BJ (cell line): ENCODE results near the gene RPL29. TPM values are rescaled to one million over a fixed set of nuclear protein-coding genes. Genes with fewer than 3 reads are reported as not detected.

ENCODE experiments used
- CTCF ChIA-PET: fragments of 350-600 bp; formaldehyde crosslinking; extraction: SDS; loops from one replicate; lab custom pipeline; 2021; ENCODE audit warnings: antibody characterized with exemption, inconsistent platforms; lab: Yijun Ruan, JAX
- POLR2A ChIA-PET: fragments of 300-600 bp; sonication (Branson Sonifier 250); formaldehyde crosslinking; extraction: SDS; loops from one replicate; lab custom pipeline; 2021; ENCODE audit warnings: antibody characterized with exemption; lab: Charles Lee
- DNase-seq: peaks from one replicate; pipeline ENCODE4 v3.0.0-alpha.2; 2011; ENCODE audit warnings: low read depth
- H3K27me3 ChIP-seq: 2 replicates; pipeline ENCODE4 v1.6.0; 2011; ENCODE audit warnings: low read length; ENCODE audit not compliant: control insufficient read depth, insufficient read depth
- H3K36me3 ChIP-seq: 2 replicates; pipeline ENCODE4 v1.5.1; 2011; ENCODE audit warnings: low read length; ENCODE audit not compliant: control insufficient read depth, insufficient read depth
- H3K4me3 ChIP-seq: 2 replicates; pipeline ENCODE4 v1.5.1; 2011; ENCODE audit warnings: low read depth, mild to moderate bottlenecking, control low read depth, low read length
- polyA plus RNA-seq: library from polyadenylated mRNA; depleted of rRNA; stranded (reverse); fragments of >200 nt; gene quantifications from 2 replicates; pipeline ENCODE4 v1.2.3, GENCODE V29; 2011; rRNA removed
- small RNA-seq: library from RNA; depleted of rRNA; stranded (forward); fragments of <200 nt; gene quantifications from one replicate; pipeline ENCODE3, GENCODE V24; 2012; ENCODE audit warnings: low replicate concordance, low read depth; ENCODE audit not compliant: insufficient read length
- TF ChIP-seq, protein P1 (sequence below): IDR thresholded peaks from 2 replicates; pipeline ENCODE4 v1.5.1; 2011; ENCODE audit warnings: low read depth, mild to moderate bottlenecking, control low read depth, inconsistent platforms, low read length, moderate library complexity; ENCODE audit not compliant: insufficient read depth

RPL29 gene
- polyA plus RNA-seq, 1 experiment: 2,324 TPM

DNA sequence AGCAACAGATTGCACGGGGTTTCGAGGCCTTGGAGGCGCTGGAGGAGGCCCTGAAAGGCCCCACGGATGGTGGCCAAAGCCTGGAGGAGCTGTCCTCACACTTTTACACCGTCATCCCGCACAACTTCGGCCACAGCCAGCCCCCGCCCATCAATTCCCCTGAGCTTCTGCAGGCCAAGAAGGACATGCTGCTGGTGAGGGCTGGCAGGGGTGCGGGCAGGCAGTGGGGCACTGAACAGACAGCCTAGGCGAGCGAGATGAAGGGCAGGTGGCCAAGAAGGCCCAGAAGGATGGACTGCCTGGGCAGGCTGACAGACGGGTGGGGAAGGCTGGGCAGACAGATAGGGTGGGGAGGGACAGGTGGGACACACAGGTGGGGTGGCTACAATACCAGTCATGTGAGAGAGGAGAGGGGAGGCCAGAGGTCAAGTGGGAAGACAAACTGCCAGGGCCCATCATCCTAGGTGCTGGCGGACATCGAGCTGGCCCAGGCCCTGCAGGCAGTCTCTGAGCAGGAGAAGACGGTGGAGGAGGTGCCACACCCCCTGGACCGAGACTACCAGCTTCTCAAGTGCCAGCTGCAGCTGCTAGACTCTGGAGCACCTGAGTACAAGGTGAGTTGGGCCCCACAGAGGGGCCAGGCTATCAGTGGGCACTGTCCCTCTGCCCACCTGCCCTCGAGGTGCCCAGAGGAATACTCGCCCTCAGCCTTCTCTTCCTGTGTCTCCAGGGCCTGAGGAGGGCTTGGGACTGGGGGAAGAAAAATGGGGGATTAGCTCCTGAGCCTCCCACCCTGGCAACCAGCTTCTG lies 50.5 kb downstream of the RPL29 start:
- H3K4me3 ChIP-seq: no peak overlapping the region
- TF ChIP-seq, protein P1, sequence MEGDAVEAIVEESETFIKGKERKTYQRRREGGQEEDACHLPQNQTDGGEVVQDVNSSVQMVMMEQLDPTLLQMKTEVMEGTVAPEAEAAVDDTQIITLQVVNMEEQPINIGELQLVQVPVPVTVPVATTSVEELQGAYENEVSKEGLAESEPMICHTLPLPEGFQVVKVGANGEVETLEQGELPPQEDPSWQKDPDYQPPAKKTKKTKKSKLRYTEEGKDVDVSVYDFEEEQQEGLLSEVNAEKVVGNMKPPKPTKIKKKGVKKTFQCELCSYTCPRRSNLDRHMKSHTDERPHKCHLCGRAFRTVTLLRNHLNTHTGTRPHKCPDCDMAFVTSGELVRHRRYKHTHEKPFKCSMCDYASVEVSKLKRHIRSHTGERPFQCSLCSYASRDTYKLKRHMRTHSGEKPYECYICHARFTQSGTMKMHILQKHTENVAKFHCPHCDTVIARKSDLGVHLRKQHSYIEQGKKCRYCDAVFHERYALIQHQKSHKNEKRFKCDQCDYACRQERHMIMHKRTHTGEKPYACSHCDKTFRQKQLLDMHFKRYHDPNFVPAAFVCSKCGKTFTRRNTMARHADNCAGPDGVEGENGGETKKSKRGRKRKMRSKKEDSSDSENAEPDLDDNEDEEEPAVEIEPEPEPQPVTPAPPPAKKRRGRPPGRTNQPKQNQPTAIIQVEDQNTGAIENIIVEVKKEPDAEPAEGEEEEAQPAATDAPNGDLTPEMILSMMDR: no peak
- H3K36me3 ChIP-seq: peaks cover 7% of the 10 kb centered on the region; the same call in 1 of the 2 replicates
- no peak for DNase-seq
- CTCF ChIA-PET: interaction anchor here (1.7 to 5.2 kb wide), 4 partner anchors 8 to 37 kb away, joined by 4 to 42 read pairs (median 19); partner anchors contain the start of genes ABHD14A, ABHD14B and GPR62
- H3K27me3 ChIP-seq: no peaks in the 10 kb centered on the region
- POLR2A ChIA-PET: no interaction called here

DNA sequence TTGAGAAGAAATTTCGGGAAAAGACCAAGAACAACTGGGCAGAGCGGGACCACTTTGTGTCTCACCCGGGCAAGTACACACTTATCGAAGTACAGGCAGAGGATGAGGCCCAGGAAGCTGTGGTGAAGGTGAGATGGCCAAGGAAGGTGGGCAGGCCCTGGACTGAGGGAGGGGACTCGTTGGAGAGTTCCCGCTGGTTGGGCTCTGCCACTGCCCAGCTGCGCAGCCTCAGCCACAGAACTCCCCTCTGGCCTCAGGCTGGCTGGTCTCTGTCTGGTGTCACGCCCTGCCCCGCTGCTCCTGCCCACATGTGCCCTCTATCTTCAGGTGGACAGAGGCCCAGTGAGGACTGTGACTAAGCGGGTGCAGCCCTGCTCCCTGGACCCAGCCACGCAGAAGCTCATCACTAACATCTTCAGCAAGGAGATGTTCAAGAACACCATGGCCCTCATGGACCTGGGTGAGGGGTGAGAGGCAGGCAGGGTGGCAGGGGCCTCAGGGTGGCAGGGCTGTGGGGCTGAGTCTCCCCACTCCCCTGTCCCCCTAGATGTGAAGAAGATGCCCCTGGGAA lies 51.2 kb downstream of the RPL29 start:
- Histone ChIP-seq H3K4me3 (no peak overlapping the region), H3K36me3 (peaks cover 7% of the 10 kb centered on the region; the same call in 1 of the 2 replicates), H3K27me3 (no peaks in the 10 kb centered on the region)
- ChIA-PET POLR2A (no interaction called here), CTCF (interaction anchor here (0.6 to 5.2 kb wide), 6 partner anchors 9 to 56 kb away, joined by 3 to 42 read pairs (median 5); partner anchors contain the start of genes ABHD14A, ABHD14B and GPR62)
- TF ChIP-seq, protein P1: no peak
- no peak for DNase-seq

Small RNA genes lying within 50 kb of the gene (small RNA-seq; reads per million reads assigned to genes)
- not detected for gene AC115284.1

Other genes starting within 250 kb of the RPL29 start
- not detected in 2 replicates for gene IQCF6, start 216.7 kb downstream of the RPL29 start, polyA plus RNA-seq
- not detected in 2 replicates for gene IQCF2, start 134.3 kb downstream of the RPL29 start, polyA plus RNA-seq
- gene IQCF5, start 120.3 kb downstream of the RPL29 start, polyA plus RNA-seq: not detected in 2 replicates
- gene IQCF1, start 92.5 kb downstream of the RPL29 start, polyA plus RNA-seq: not detected in 2 replicates
- 16.5 and 23.4 TPM in 2 replicates for gene RRP9, start 54.0 kb downstream of the RPL29 start, polyA plus RNA-seq
- gene PARP3, start 53.5 kb downstream of the RPL29 start, polyA plus RNA-seq: 24.4 and 33.0 TPM in 2 replicates
- gene GPR62, start 40.5 kb downstream of the RPL29 start, polyA plus RNA-seq: not detected in 2 replicates
- 55.9 and 88.7 TPM in 2 replicates for gene PCBP4, start 28.4 kb downstream of the RPL29 start, polyA plus RNA-seq
- gene ABHD14B, start 21.8 kb downstream of the RPL29 start, polyA plus RNA-seq: 53.6 and 61.1 TPM in 2 replicates
- 10.7 and 16.5 TPM in 2 replicates for gene ABHD14A, start 20.8 kb downstream of the RPL29 start, polyA plus RNA-seq
- 31.7 and 55.7 TPM in 2 replicates for gene ACY1, start 12.4 kb downstream of the RPL29 start, polyA plus RNA-seq
- gene DUSP7, start 60.7 kb upstream of the RPL29 start, polyA plus RNA-seq: 25.7 and 37.0 TPM in 2 replicates
- 9.3 and 18.4 TPM in 2 replicates for gene POC1A, start 158.5 kb upstream of the RPL29 start, polyA plus RNA-seq
- gene ALAS1, start 202.3 kb upstream of the RPL29 start, polyA plus RNA-seq: 35.7 and 51.7 TPM in 2 replicates
- 0.07 TPM in 1 of 2 replicates, not detected in the other for gene TLR9, start 229.8 kb upstream of the RPL29 start, polyA plus RNA-seq
- gene TWF2, start 243.3 kb upstream of the RPL29 start, polyA plus RNA-seq: 109 and 205 TPM in 2 replicates
- gene PPM1M, start 249.9 kb upstream of the RPL29 start, polyA plus RNA-seq: 38.5 and 52.2 TPM in 2 replicates